ENCODE results near the gene LGR6.
"Not testable (repeated sequence)": the region's sequence is repeated elsewhere in the genome, so short reads cannot be mapped to it uniquely, and the experiment has no call there.

LGR6 gene

DNA sequence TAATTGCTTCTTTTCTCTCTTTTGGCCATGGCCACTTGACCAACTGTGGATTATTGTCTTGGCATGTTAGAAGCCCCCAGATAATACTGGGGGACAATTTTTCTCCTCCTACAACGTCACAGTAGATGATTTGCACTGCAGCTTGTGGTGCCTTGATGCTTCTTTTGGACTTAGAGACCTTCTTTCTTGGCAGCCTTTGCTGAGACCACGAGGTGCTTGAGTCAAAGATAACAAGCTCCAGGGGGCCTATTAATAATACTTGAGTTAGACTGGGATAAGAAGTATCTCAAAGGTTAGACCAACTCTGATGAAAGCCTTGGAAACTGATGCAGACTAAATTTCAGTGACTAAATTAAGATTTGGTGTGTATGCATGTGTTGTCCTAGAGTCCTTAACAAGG lies 158.1 kb downstream of the LGR6 start:
- Histone ChIP-seq H3F3A (ENCODE audit: low read depth) (no peaks in the 10 kb centered on the region), H3K4me1 (ENCODE audit: insufficient read depth, low read length, poor library complexity, severe bottlenecking) (peaks cover 35% of the 10 kb centered on the region), H3K4me3 (ENCODE audit: low read length, poor library complexity, severe bottlenecking) (peak overlapping the region; percentile 51), H3K9me3 (ENCODE audit: insufficient read depth, low read depth, low read length) (no peaks in the 10 kb centered on the region), H3K36me3 (ENCODE audit: insufficient read depth, low read length) (no peaks in the 10 kb centered on the region), H3K4me2 (ENCODE audit: low read depth, low read length, poor library complexity, severe bottlenecking) (peak overlapping the region; percentile 85), H4K20me1 (ENCODE audit: insufficient read depth, low read length, poor library complexity, severe bottlenecking) (peaks cover 7% of the 10 kb centered on the region), H3K27me3 (ENCODE audit: insufficient read depth, low read length, poor library complexity, severe bottlenecking) (no peaks in the 10 kb centered on the region), H2AFZ (ENCODE audit: low read length) (no peak overlapping the region), H3K9ac (ENCODE audit: low read depth, low read length, poor library complexity, severe bottlenecking) (no peak overlapping the region), H3K9me2 (replicated peaks; ENCODE audit: low read depth, low read length) (no peaks in the 10 kb centered on the region), H3K79me2 (ENCODE audit: insufficient read depth, low read length) (peaks cover 36% of the 10 kb centered on the region)
- TF ChIP-seq, protein P1, sequence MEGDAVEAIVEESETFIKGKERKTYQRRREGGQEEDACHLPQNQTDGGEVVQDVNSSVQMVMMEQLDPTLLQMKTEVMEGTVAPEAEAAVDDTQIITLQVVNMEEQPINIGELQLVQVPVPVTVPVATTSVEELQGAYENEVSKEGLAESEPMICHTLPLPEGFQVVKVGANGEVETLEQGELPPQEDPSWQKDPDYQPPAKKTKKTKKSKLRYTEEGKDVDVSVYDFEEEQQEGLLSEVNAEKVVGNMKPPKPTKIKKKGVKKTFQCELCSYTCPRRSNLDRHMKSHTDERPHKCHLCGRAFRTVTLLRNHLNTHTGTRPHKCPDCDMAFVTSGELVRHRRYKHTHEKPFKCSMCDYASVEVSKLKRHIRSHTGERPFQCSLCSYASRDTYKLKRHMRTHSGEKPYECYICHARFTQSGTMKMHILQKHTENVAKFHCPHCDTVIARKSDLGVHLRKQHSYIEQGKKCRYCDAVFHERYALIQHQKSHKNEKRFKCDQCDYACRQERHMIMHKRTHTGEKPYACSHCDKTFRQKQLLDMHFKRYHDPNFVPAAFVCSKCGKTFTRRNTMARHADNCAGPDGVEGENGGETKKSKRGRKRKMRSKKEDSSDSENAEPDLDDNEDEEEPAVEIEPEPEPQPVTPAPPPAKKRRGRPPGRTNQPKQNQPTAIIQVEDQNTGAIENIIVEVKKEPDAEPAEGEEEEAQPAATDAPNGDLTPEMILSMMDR (conservative IDR thresholded peaks at IDR 0.05; ENCODE audit: low read length), result no peak

- not testable (repeated sequence) for H2AFZ ChIP-seq (ENCODE audit: low read length); H4K20me1 ChIP-seq (ENCODE audit: insufficient read depth, low read length, poor library complexity, severe bottlenecking); H3K27me3 ChIP-seq (ENCODE audit: insufficient read depth, low read length, poor library complexity, severe bottlenecking); H3F3A ChIP-seq (ENCODE audit: low read depth); H3K9me3 ChIP-seq (ENCODE audit: insufficient read depth, low read depth, low read length); H3K36me3 ChIP-seq (ENCODE audit: insufficient read depth, low read length); H3K9me2 ChIP-seq (replicated peaks; ENCODE audit: low read depth, low read length)
- peak overlapping the region; percentile 51 for H3K4me3 ChIP-seq (ENCODE audit: low read length, poor library complexity, severe bottlenecking)
- H3K4me2 ChIP-seq (ENCODE audit: low read depth, low read length, poor library complexity, severe bottlenecking), result peak overlapping the region; percentile 85
- H3K4me1 ChIP-seq (ENCODE audit: insufficient read depth, low read length, poor library complexity, severe bottlenecking), result peaks cover 38% of the 10 kb centered on the region
- peaks cover 36% of the 10 kb centered on the region for H3K79me2 ChIP-seq (ENCODE audit: insufficient read depth, low read length)
- H3K9ac ChIP-seq (ENCODE audit: low read depth, low read length, poor library complexity, severe bottlenecking), result peak overlapping the region; percentile 14
These were observed 159.1 kb downstream of the LGR6 start for GRCh38 chr1:202352583-202353197.

GRCh38 chr1:202355944-202356553 lies 162.4 kb downstream of the LGR6 start:
- Histone ChIP-seq H3K9me2 (replicated peaks; ENCODE audit: low read depth, low read length) (no peaks in the 10 kb centered on the region), H3K79me2 (ENCODE audit: insufficient read depth, low read length) (peaks cover 18% of the 10 kb centered on the region), H3K36me3 (ENCODE audit: insufficient read depth, low read length) (no peaks in the 10 kb centered on the region), H3K9ac (ENCODE audit: low read depth, low read length, poor library complexity, severe bottlenecking) (no peak overlapping the region), H3K4me3 (ENCODE audit: low read length, poor library complexity, severe bottlenecking) (no peak overlapping the region), H3K4me1 (ENCODE audit: insufficient read depth, low read length, poor library complexity, severe bottlenecking) (peaks cover 21% of the 10 kb centered on the region), H2AFZ (ENCODE audit: low read length) (no peak overlapping the region), H3K4me2 (ENCODE audit: low read depth, low read length, poor library complexity, severe bottlenecking) (no peak overlapping the region), H4K20me1 (ENCODE audit: insufficient read depth, low read length, poor library complexity, severe bottlenecking) (no peaks in the 10 kb centered on the region), H3F3A (ENCODE audit: low read depth) (no peaks in the 10 kb centered on the region), H3K9me3 (ENCODE audit: insufficient read depth, low read depth, low read length) (no peaks in the 10 kb centered on the region), H3K27me3 (ENCODE audit: insufficient read depth, low read length, poor library complexity, severe bottlenecking) (no peaks in the 10 kb centered on the region)
- no peak for TF ChIP-seq EZH2phosphoT487 (IDR thresholded peaks at IDR 0.05; ENCODE audit: borderline replicate concordance)
- TF ChIP-seq, protein P1 (conservative IDR thresholded peaks at IDR 0.05; ENCODE audit: low read length), result no peak

DNA sequence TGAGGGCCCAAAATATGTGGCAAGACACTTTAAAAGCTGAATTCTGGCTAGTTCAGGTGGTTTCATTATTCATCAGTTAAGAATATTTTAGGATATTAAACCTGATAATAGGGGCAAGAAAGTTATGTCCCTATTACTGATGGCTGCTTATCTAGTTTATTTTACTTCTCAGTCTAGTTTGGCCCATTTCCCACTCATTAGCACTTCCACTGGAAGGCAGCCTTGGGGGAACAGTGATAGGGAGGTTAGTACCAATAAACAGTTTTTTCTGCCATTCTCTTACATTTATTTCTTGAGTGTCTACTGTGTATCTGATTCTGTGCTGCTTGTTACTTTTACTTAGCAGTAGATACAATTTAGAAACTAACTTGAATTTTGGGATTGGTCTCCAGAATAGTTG lies 163.9 kb downstream of the LGR6 start:
- Histone ChIP-seq H3K4me3 (ENCODE audit: low read length, poor library complexity, severe bottlenecking) (no peak overlapping the region), H3K27me3 (ENCODE audit: insufficient read depth, low read length, poor library complexity, severe bottlenecking) (no peaks in the 10 kb centered on the region), H3K4me1 (ENCODE audit: insufficient read depth, low read length, poor library complexity, severe bottlenecking) (peaks cover 9% of the 10 kb centered on the region), H3K79me2 (ENCODE audit: insufficient read depth, low read length) (peaks cover 11% of the 10 kb centered on the region; the same call in 1 of the 2 replicates), H3K9me3 (ENCODE audit: insufficient read depth, low read depth, low read length) (no peaks in the 10 kb centered on the region), H3K36me3 (ENCODE audit: insufficient read depth, low read length) (no peaks in the 10 kb centered on the region), H3K9ac (ENCODE audit: low read depth, low read length, poor library complexity, severe bottlenecking) (no peak overlapping the region), H3K9me2 (replicated peaks; ENCODE audit: low read depth, low read length) (no peaks in the 10 kb centered on the region), H3K4me2 (ENCODE audit: low read depth, low read length, poor library complexity, severe bottlenecking) (no peak overlapping the region), H2AFZ (ENCODE audit: low read length) (no peak overlapping the region), H3F3A (ENCODE audit: low read depth) (no peaks in the 10 kb centered on the region), H4K20me1 (ENCODE audit: insufficient read depth, low read length, poor library complexity, severe bottlenecking) (no peaks in the 10 kb centered on the region)
- TF ChIP-seq EZH2phosphoT487 (IDR thresholded peaks at IDR 0.05; ENCODE audit: borderline replicate concordance), result no peak
- TF ChIP-seq, protein P1 (conservative IDR thresholded peaks at IDR 0.05; ENCODE audit: low read length), result no peak

Measured in Loucy (cell line).